ENCODE results near the gene NCOR1. TPM values are rescaled to one million over a fixed set of nuclear protein-coding genes. Genes with fewer than 3 reads are reported as not detected.

The NCOR1 gene
- total and polyA plus RNA-seq, 9 of the 15 experiments (the other 6 are each of a cell fraction or from before 2014, with no cell fraction given) = 20.2 to 66.5 (median 50.9) TPM

- no peak for DNase-seq (ENCODE audit: extremely low read depth in 1 of 4, low spot score in 3 of 4)
- CTCF ChIA-PET (ENCODE audit: low intra/inter-chr PET ratio) = no interaction called here
- Histone ChIP-seq H3K36me3 (ENCODE audit: control insufficient read depth, insufficient read depth, low read length) (peaks cover 41% of the 10 kb centered on the region; the same call in 1 of the 3 replicates), H3K9ac (ENCODE audit: insufficient read depth in 1 of 2, low read depth in 2 of 2, low read length in 2 of 2) (no peak overlapping the region), H3K4me3 (no peak overlapping the region), H4K20me1 (replicated peaks; ENCODE audit: control insufficient read depth, insufficient read depth, low read length) (no peaks in the 10 kb centered on the region), H3K4me1 (replicated peaks in 1 of 2; ENCODE audit: control insufficient read depth in 2 of 2, insufficient read depth in 2 of 2, low read length in 2 of 2) (peaks cover 0 to 7% of the 10 kb centered on the region in 2 experiments; a peak in 3 of 5 replicates), H3K9me1 (ENCODE audit: control insufficient read depth, insufficient read depth, low read length) (no peaks in the 10 kb centered on the region), H3K79me2 (ENCODE audit: control insufficient read depth, insufficient read depth, low read length) (no peaks in the 10 kb centered on the region), H3K27ac (ENCODE audit: extremely low read depth, low read depth, low read length) (no peak overlapping the region), H2AFZ (ENCODE audit: low read depth, low read length) (no peak overlapping the region), H3K4me2 (ENCODE audit: insufficient read depth, low read length) (no peak overlapping the region), H3K27me3 (ENCODE audit: control insufficient read depth in 2 of 2, insufficient read depth in 2 of 2, low read length in 2 of 2) (no peaks in the 10 kb centered on the region), H3K9me3 (replicated peaks; ENCODE audit: control insufficient read depth, insufficient read depth, low read depth, low read length) (no peaks in the 10 kb centered on the region)
- FAIRE-seq = no peak
- BruUV-seq (replicated peaks) = no TSS peak
- intact Hi-C loops (cut with micrococcal nuclease) = no loop called here
- TF ChIP-seq ZNF512 (tag; IDR thresholded peaks at IDR 0.05) = no peak
- no peak for TF ChIP-seq ZNF3 (CRISPR knock-in tag; IDR thresholded peaks at IDR 0.05)
- no peak for TF ChIP-seq MCM2 (IDR thresholded peaks at IDR 0.05; ENCODE audit: low read depth)
- TF ChIP-seq GTF2E2 (tag; IDR thresholded peaks at IDR 0.05) = no peak
- no peak for TF ChIP-seq SP2 (IDR thresholded peaks at IDR 0.05; ENCODE audit: extremely low read depth, low read depth, low read length, poor library complexity, severe bottlenecking)
- in situ Hi-C loops (cut with MboI) = no loop called here
- ATAC-seq = no peak
- POLR2A ChIA-PET = no interaction called here
- WGBS (ENCODE audit: insufficient coverage, low coverage, missing lambda C conversion rate) = 96% methylated on average over 4 of the region's 4 CpGs
These were observed 111.1 kb downstream of the NCOR1 start for GRCh38 chr17:16104189-16104588.
